HCT116 (cell line): ENCODE measurements around the gene ATP5PO. TPM values are rescaled to one million over a fixed set of nuclear protein-coding genes. Genes with fewer than 3 reads are reported as not detected.

Experiments used
- ATAC-seq: fragments of 200-7000 bp; cut with Tn5 transposase; 2 replicates; pipeline ENCODE4 v1.9.1; 2020; ENCODE audit warnings: mild to moderate bottlenecking, moderate library complexity
- BruUV-seq: library from RNA; stranded (reverse); fragments of 400-500 nt; replicated peaks from 2 replicates; lab custom pipeline; 2021; lab: Mats Ljungman, UMichigan
- CTCF ChIA-PET: fragments of 300-600 bp; sonication (Branson Sonifier 250); formaldehyde crosslinking; loops from one replicate; lab custom pipeline; 2021; ENCODE audit warnings: antibody characterized with exemption; lab: Charles Lee
- POLR2A ChIA-PET: fragments of 300-600, 350-600 bp; sonication (Branson Sonifier 250); formaldehyde crosslinking; loops from one replicate; lab custom pipeline; 2021; ENCODE audit warnings: antibody characterized with exemption; lab: Charles Lee
- RAD21 ChIA-PET, 2 experiments: fragments of 300-600 bp; sonication (Branson Sonifier 250); formaldehyde crosslinking; loops; one replicate each; lab custom pipeline; 2023; ENCODE audit warnings: low total read pairs in 2 of 2; ENCODE audit not compliant: uncharacterized antibody in 2 of 2, unreplicated experiment in 2 of 2, low non-redundant PET in 1 of 2; lab: Charles Lee
- DNase-seq: peaks from one replicate; pipeline ENCODE4 v3.0.0-alpha.2; 2010; ENCODE audit warnings: low read depth, low spot score
- H2AFZ ChIP-seq: fragments of 200-600 bp; shearing (Covaris generic), sonication (generic); 2 replicates; pipeline ENCODE4 v1.6.1; 2017; ENCODE audit warnings: low read depth, mixed run types, mixed read lengths, antibody characterized with exemption, low read length; ENCODE audit not compliant: poor library complexity, severe bottlenecking
- H3K27ac ChIP-seq: 2 replicates; pipeline ENCODE4 v1.5.1; 2012; ENCODE audit warnings: low read depth, low read length
- H3K27me3 ChIP-seq: fragments of 200-600 bp; sonication (generic); 2 replicates; pipeline ENCODE4 v1.6.1; 2016; ENCODE audit warnings: mixed run types, low read length, mixed read lengths; ENCODE audit not compliant: insufficient read depth
- H3K36me3 ChIP-seq, 2 experiments: fragments of 200-500 bp in 1 of 2; fragments of 200-600 bp in 1 of 2; sonication (Bioruptor generic) in 1 of 2; sonication (generic) in 1 of 2; 2 replicates each; pipeline versions ENCODE4 v1.5.1 to v1.6.1; 2014 to 2016; ENCODE audit warnings: low read length in 2 of 2, inconsistent platforms in 1 of 2, mixed read lengths in 1 of 2, mixed run types in 1 of 2; ENCODE audit not compliant: insufficient read depth in 2 of 2, control insufficient read depth in 1 of 2
- H3K4me1 ChIP-seq, 2 experiments: fragments of 200-600 bp in 1 of 2; sonication (generic) in 1 of 2; 2 replicates each; pipeline versions ENCODE4 v1.5.1 to v1.6.1; 2012 to 2017; ENCODE audit warnings: low read length in 2 of 2, inconsistent platforms in 1 of 2, mild to moderate bottlenecking in 1 of 2, mixed read lengths in 1 of 2, mixed run types in 1 of 2, moderate library complexity in 1 of 2; ENCODE audit not compliant: insufficient read depth in 2 of 2, control insufficient read depth in 1 of 2
- H3K4me2 ChIP-seq: fragments of 200-600 bp; sonication (generic); 2 replicates; pipeline ENCODE4 v1.6.1; 2017; ENCODE audit warnings: mixed run types, low read length, mixed read lengths
- H3K4me3 ChIP-seq, 2 experiments: fragments of 200-600 bp in 1 of 2; sonication (generic) in 1 of 2; replicated peaks in 1 of 2; 2 replicates each; pipeline ENCODE4 v1.5.1; 2011 to 2016; ENCODE audit warnings: low read length in 2 of 2, control low read depth in 1 of 2, low read depth in 1 of 2, mild to moderate bottlenecking in 1 of 2, mixed read lengths in 1 of 2, mixed run types in 1 of 2
- H3K79me2 ChIP-seq: fragments of 200-600 bp; sonication (generic); 2 replicates; pipeline ENCODE4 v1.6.1; 2017; ENCODE audit warnings: mild to moderate bottlenecking, mixed run types, low read length, moderate library complexity, mixed read lengths; ENCODE audit not compliant: insufficient read depth
- H3K9ac ChIP-seq: fragments of 200-600 bp; sonication (generic); 2 replicates; pipeline ENCODE4 v1.6.1; 2016; ENCODE audit warnings: low read length, mixed read lengths
- H3K9me2 ChIP-seq: fragments of 200-600 bp; sonication (generic), shearing (Covaris generic); 2 replicates; pipeline ENCODE4 v1.6.1; 2017; ENCODE audit warnings: mixed run types, mild to moderate bottlenecking, moderate library complexity; ENCODE audit not compliant: insufficient read depth
- H3K9me3 ChIP-seq, 2 experiments: fragments of 200-500 bp in 1 of 2; fragments of 200-600 bp in 1 of 2; sonication (Bioruptor generic) in 1 of 2; sonication (generic) in 1 of 2; 2 replicates each; pipeline ENCODE4 v1.6.1; 2014 to 2017; ENCODE audit warnings: low read length in 2 of 2, mixed read lengths in 2 of 2, inconsistent platforms in 1 of 2, low read depth in 1 of 2, mild to moderate bottlenecking in 1 of 2, mixed run types in 1 of 2, moderate library complexity in 1 of 2; ENCODE audit not compliant: control insufficient read depth in 1 of 2, insufficient read depth in 1 of 2
- H4K20me1 ChIP-seq: fragments of 200-600 bp; sonication (generic), shearing (Covaris generic); 2 replicates; pipeline ENCODE4 v1.6.1; 2017; ENCODE audit warnings: mixed run types, mild to moderate bottlenecking, moderate library complexity; ENCODE audit not compliant: insufficient read depth
- ATF3 ChIP-seq: IDR thresholded peaks from 2 replicates; pipeline ENCODE4 v1.6.1; 2012
- CBX3 ChIP-seq: IDR thresholded peaks from 2 replicates; pipeline ENCODE4 v1.6.1; 2012; ENCODE audit warnings: low read depth
- ELF1 ChIP-seq: IDR thresholded peaks from 2 replicates; pipeline ENCODE4 v1.6.1; 2012; ENCODE audit warnings: low read depth, borderline replicate concordance
- FOSL1 ChIP-seq: IDR thresholded peaks from 2 replicates; pipeline ENCODE4 v1.6.1; 2012; ENCODE audit warnings: low read depth
- POLR2A ChIP-seq: IDR thresholded peaks from 2 replicates; pipeline ENCODE4 v1.7.0; 2011; ENCODE audit warnings: borderline replicate concordance; ENCODE audit not compliant: insufficient read depth, insufficient read length; ENCODE audit errors: extremely low read depth
- RAD21 ChIP-seq: IDR thresholded peaks from 2 replicates; pipeline ENCODE4 v1.6.1; 2012; ENCODE audit warnings: low read depth, mild to moderate bottlenecking
- SP1 ChIP-seq: IDR thresholded peaks from 2 replicates; pipeline ENCODE4 v1.6.1; 2012; ENCODE audit warnings: low read depth
- SRF ChIP-seq: IDR thresholded peaks from 2 replicates; pipeline ENCODE4 v1.6.1; 2012; ENCODE audit warnings: low read depth
- intact Hi-C: fragments of 100-400 bp; cut with micrococcal nuclease; formaldehyde crosslinking; loops from 2 replicates; pipeline ENCODE4 v1.10.0; 2022
- total RNA-seq: library from RNA; stranded (reverse); gene quantifications from one replicate; pipeline ENCODE4 v1.2.1, GENCODE V29; 2021; ENCODE audit not compliant: unreplicated experiment
- TF ChIP-seq, protein P1 (sequence below): IDR thresholded peaks from 2 replicates; pipeline ENCODE4 v1.6.1; 2012
- TF ChIP-seq, protein P2 (sequence below), 3 experiments: fragments of 200-600 bp in 1 of 3; sonication (generic) in 1 of 3; IDR thresholded peaks in 2 of 3; conservative IDR thresholded peaks in 1 of 3; 2 replicates each; pipeline ENCODE4 v1.5.1; 2012 to 2017; ENCODE audit warnings: low read depth in 2 of 3, low read length in 2 of 3, antibody characterized with exemption in 1 of 3, borderline replicate concordance in 1 of 3, control low read depth in 1 of 3, mild to moderate bottlenecking in 1 of 3, mixed read lengths in 1 of 3, mixed run types in 1 of 3, moderate library complexity in 1 of 3; ENCODE audit not compliant: insufficient read depth in 1 of 3
- TF ChIP-seq, protein P3 (sequence below): IDR thresholded peaks from 2 replicates; pipeline ENCODE4 v1.6.1; 2012; ENCODE audit warnings: low read depth

Gene ATP5PO
- total RNA-seq, 1 experiment from 2014 or later, result 238 TPM

DNA sequence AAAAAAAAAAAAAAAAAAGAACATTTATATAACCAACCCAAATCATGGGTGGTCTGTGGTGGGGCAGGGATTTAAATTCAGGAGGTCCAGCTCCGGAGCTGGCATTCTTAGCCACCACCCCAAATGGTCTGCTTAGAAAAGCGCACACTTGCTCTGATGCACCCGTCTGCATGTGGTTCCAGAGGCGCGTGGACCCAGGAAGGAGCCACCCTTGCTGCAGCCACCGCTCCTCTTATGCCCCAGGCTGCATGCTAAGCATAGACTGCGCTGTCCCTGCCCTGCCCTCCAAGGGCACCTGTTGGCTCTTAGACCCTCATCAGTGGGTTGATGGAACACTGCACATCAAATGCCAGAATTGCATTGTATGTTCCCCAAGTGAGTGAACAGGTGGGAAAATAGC lies 41.4 kb downstream of the ATP5PO start:
- DNase-seq, result no peak
- BruUV-seq, result no TSS peak
- intact Hi-C loops, result no loop called here
- TF ChIP-seq ELF1, result no peak
- TF ChIP-seq RAD21, result no peak
- TF ChIP-seq POLR2A, result no peak
- TF ChIP-seq, protein P1, sequence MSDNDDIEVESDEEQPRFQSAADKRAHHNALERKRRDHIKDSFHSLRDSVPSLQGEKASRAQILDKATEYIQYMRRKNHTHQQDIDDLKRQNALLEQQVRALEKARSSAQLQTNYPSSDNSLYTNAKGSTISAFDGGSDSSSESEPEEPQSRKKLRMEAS, result no peak
- TF ChIP-seq CBX3, result no peak
- TF ChIP-seq FOSL1, result no peak
- H3K9me2 ChIP-seq, result no peaks in the 10 kb centered on the region
- H3K27ac ChIP-seq, result no peak overlapping the region
- no peak overlapping the region for H3K4me2 ChIP-seq
- H4K20me1 ChIP-seq, result no peaks in the 10 kb centered on the region
- H2AFZ ChIP-seq, result no peak overlapping the region
- ATAC-seq, result no peak
- POLR2A ChIA-PET, result no interaction called here
- no peaks in the 10 kb centered on the region for H3K36me3 ChIP-seq
- CTCF ChIA-PET, result no interaction called here
- no peaks in the 10 kb centered on the region for H3K27me3 ChIP-seq
- H3K4me1 ChIP-seq, result no peaks in the 10 kb centered on the region
- H3K4me3 ChIP-seq, result no peak overlapping the region
- RAD21 ChIA-PET, result no interaction called here
- H3K9me3 ChIP-seq, result no peaks in the 10 kb centered on the region
- H3K79me2 ChIP-seq, result no peaks in the 10 kb centered on the region
- H3K9ac ChIP-seq, result no peak overlapping the region

- TF ChIP-seq FOSL1 (no peak), SRF (no peak), POLR2A (no peak), SP1 (no peak), ATF3 (no peak)
- TF ChIP-seq, protein P2, sequence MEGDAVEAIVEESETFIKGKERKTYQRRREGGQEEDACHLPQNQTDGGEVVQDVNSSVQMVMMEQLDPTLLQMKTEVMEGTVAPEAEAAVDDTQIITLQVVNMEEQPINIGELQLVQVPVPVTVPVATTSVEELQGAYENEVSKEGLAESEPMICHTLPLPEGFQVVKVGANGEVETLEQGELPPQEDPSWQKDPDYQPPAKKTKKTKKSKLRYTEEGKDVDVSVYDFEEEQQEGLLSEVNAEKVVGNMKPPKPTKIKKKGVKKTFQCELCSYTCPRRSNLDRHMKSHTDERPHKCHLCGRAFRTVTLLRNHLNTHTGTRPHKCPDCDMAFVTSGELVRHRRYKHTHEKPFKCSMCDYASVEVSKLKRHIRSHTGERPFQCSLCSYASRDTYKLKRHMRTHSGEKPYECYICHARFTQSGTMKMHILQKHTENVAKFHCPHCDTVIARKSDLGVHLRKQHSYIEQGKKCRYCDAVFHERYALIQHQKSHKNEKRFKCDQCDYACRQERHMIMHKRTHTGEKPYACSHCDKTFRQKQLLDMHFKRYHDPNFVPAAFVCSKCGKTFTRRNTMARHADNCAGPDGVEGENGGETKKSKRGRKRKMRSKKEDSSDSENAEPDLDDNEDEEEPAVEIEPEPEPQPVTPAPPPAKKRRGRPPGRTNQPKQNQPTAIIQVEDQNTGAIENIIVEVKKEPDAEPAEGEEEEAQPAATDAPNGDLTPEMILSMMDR (IDR thresholded peaks at IDR 0.05 in 2 of 3, conservative IDR thresholded peaks at IDR 0.05 in 1 of 3; ENCODE audit: borderline replicate concordance in 1 of 3, insufficient read depth in 1 of 3, low read depth in 2 of 3, low read length in 2 of 3), result no peak
- TF ChIP-seq, protein P3, sequence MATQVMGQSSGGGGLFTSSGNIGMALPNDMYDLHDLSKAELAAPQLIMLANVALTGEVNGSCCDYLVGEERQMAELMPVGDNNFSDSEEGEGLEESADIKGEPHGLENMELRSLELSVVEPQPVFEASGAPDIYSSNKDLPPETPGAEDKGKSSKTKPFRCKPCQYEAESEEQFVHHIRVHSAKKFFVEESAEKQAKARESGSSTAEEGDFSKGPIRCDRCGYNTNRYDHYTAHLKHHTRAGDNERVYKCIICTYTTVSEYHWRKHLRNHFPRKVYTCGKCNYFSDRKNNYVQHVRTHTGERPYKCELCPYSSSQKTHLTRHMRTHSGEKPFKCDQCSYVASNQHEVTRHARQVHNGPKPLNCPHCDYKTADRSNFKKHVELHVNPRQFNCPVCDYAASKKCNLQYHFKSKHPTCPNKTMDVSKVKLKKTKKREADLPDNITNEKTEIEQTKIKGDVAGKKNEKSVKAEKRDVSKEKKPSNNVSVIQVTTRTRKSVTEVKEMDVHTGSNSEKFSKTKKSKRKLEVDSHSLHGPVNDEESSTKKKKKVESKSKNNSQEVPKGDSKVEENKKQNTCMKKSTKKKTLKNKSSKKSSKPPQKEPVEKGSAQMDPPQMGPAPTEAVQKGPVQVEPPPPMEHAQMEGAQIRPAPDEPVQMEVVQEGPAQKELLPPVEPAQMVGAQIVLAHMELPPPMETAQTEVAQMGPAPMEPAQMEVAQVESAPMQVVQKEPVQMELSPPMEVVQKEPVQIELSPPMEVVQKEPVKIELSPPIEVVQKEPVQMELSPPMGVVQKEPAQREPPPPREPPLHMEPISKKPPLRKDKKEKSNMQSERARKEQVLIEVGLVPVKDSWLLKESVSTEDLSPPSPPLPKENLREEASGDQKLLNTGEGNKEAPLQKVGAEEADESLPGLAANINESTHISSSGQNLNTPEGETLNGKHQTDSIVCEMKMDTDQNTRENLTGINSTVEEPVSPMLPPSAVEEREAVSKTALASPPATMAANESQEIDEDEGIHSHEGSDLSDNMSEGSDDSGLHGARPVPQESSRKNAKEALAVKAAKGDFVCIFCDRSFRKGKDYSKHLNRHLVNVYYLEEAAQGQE, result no peak
- ATAC-seq (no peak), DNase-seq (no peak)
- no peaks in the 10 kb centered on the region for H3K27me3 ChIP-seq
- H2AFZ ChIP-seq, result no peak overlapping the region
- no peaks in the 10 kb centered on the region for H3K79me2 ChIP-seq
- no peaks in the 10 kb centered on the region for H3K9me3 ChIP-seq
- H3K9me2 ChIP-seq, result no peaks in the 10 kb centered on the region
- H3K36me3 ChIP-seq, result no peaks in the 10 kb centered on the region
- CTCF ChIA-PET, result no interaction called here
- POLR2A ChIA-PET, result no interaction called here
- H4K20me1 ChIP-seq, result no peaks in the 10 kb centered on the region
- BruUV-seq, result no TSS peak
- intact Hi-C loops, result no loop called here
- RAD21 ChIA-PET, result no interaction called here
- H3K9ac ChIP-seq, result no peak overlapping the region
- H3K4me1 ChIP-seq, result no peaks in the 10 kb centered on the region
- no peak overlapping the region for H3K4me3 ChIP-seq
- H3K27ac ChIP-seq, result no peak overlapping the region
- H3K4me2 ChIP-seq, result no peak overlapping the region
Measured at GRCh38 chr21:33872881-33873515, 42.6 kb downstream of the ATP5PO start.
